Mucosa of stomach (tissue), 1 donor: ENCODE results near the gene C22orf39.
A peak's percentile ranks its signal among the peaks of the same experiment; 100 is the strongest.

ENCODE experiments used
- H3K27me3 ChIP-seq: one replicate; pipeline ENCODE4 v1.7.0; 2013; ENCODE audit warnings: mild to moderate bottlenecking, low read length; ENCODE audit not compliant: control insufficient read depth, insufficient read depth
- H3K36me3 ChIP-seq: one replicate; pipeline ENCODE4 v1.7.0; 2013; ENCODE audit warnings: low read length; ENCODE audit not compliant: control insufficient read depth, insufficient read depth
- H3K4me1 ChIP-seq: one replicate; pipeline ENCODE4 v1.7.0; 2013; ENCODE audit warnings: mild to moderate bottlenecking, low read length; ENCODE audit not compliant: control insufficient read depth, insufficient read depth
- H3K4me3 ChIP-seq: one replicate; pipeline ENCODE4 v1.7.0; 2013; ENCODE audit warnings: low read length
- H3K9ac ChIP-seq: one replicate; pipeline ENCODE4 v1.7.0; 2013; ENCODE audit warnings: mild to moderate bottlenecking, low read length, moderate library complexity
- H3K9me3 ChIP-seq: one replicate; pipeline ENCODE4 v1.7.0; 2013; ENCODE audit warnings: mild to moderate bottlenecking, low read length, moderate library complexity; ENCODE audit not compliant: control insufficient read depth
- donor health status: Pancreatic carcinoma.

C22orf39 gene

DNA sequence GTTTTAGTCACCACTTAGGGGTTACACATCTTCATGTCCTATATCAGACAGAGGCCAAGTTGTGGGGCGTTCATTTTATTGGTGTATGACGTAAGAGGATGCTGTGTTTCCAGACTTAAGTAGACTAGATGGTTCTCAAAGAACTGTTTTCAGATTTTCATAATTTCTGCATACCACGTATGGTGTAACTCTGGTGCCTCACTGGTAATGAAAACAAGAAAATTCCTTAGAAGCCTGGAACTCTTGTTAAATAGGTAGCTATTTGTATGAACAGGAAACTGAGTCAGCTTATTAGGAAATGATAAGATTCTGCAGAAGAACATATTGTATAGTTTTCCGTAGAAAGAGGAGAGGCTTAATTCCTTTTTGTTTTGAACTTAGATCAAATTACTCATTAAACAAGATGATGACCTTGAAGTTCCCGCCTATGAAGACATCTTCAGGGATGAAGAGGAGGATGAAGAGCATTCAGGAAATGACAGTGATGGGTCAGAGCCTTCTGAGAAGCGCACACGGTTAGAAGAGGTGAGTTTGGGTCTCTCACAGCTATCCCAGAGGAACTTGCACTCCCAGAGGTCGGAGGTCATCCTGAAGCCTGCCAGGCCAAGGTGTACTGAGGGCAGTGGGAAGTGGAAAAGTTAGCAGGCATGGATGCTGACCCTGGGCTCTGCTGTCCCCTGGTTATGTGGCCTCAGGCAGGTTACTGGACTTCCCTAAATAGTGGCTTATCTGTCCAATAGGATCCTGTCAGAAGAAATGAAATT, 36.2 kb upstream of the C22orf39 start:
- Histone ChIP-seq H3K9ac (no peak overlapping the region), H3K9me3 (no peaks in the 10 kb centered on the region), H3K4me3 (no peak overlapping the region), H3K4me1 (no peaks in the 10 kb centered on the region), H3K36me3 (no peaks in the 10 kb centered on the region), H3K27me3 (no peaks in the 10 kb centered on the region)

DNA sequence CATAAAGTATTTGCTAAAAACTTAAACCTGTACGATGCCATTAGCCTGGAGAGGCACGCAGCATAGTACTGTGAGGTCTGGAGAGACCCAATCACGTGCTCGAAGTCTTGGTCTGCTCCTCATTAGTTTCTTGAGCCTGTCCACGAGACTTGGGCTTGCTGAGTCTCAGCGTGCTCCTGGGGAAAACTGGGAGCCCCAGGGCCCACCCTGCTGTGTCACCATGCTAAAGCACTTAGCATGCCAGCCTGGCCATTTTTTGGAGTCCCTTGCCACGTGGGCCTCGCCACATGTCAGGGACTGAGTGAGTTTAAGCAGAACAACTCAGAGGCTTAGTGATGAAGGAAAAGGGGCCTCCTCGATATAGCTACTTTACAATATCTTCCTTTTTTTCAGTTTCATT, 34.8 kb upstream of the C22orf39 start:
- no peaks in the 10 kb centered on the region for H3K9me3 ChIP-seq
- no peaks in the 10 kb centered on the region for H3K27me3 ChIP-seq
- H3K9ac ChIP-seq, result no peak overlapping the region
- H3K4me3 ChIP-seq, result no peak overlapping the region
- H3K36me3 ChIP-seq, result no peaks in the 10 kb centered on the region
- no peaks in the 10 kb centered on the region for H3K4me1 ChIP-seq

DNA sequence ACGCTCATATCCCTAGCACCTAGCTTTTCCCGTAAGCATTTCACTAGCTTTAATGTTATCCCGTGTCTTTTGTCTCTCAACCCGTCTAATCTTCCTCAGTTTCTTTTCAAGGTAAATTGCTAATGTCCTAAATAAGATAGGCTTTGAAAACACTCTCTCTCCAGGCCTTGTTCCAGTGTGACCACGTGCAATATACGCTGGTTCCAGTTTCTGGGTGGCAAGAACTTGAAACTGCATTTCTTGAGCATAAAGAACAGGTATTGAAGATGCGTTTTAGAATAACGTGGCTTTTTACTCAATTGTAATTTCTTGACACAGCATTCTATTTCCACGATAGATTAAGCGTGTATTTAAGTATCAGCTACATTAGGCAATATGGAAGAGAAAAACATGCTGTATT, 33.3 kb upstream of the C22orf39 start:
- Histone ChIP-seq H3K4me3 (no peak overlapping the region), H3K4me1 (no peaks in the 10 kb centered on the region), H3K36me3 (no peaks in the 10 kb centered on the region), H3K9ac (no peak overlapping the region), H3K27me3 (no peaks in the 10 kb centered on the region), H3K9me3 (no peaks in the 10 kb centered on the region)

DNA sequence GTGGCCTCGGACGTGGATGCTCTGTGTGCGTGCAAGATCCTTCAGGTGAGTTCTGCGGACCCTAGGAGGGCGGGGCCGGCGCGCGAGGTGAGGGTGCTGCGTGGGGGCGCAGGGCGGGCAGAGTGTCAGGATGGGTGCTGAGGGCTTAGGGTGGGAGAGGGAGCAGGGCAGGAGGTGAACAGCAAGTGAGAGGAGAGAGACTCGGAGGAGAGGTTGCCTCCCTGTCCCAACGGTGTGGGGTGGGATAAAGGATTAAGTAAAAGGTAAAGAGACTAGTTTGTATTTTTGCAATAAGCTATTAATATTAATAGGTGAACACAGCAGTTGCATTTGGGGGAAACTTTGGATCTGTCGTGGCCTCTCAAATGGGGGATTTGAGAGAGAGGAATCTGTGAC, 32.7 kb upstream of the C22orf39 start:
- no peaks in the 10 kb centered on the region for H3K27me3 ChIP-seq
- H3K4me1 ChIP-seq, result no peaks in the 10 kb centered on the region
- no peak overlapping the region for H3K4me3 ChIP-seq
- no peak overlapping the region for H3K9ac ChIP-seq
- H3K36me3 ChIP-seq, result no peaks in the 10 kb centered on the region
- no peaks in the 10 kb centered on the region for H3K9me3 ChIP-seq

DNA sequence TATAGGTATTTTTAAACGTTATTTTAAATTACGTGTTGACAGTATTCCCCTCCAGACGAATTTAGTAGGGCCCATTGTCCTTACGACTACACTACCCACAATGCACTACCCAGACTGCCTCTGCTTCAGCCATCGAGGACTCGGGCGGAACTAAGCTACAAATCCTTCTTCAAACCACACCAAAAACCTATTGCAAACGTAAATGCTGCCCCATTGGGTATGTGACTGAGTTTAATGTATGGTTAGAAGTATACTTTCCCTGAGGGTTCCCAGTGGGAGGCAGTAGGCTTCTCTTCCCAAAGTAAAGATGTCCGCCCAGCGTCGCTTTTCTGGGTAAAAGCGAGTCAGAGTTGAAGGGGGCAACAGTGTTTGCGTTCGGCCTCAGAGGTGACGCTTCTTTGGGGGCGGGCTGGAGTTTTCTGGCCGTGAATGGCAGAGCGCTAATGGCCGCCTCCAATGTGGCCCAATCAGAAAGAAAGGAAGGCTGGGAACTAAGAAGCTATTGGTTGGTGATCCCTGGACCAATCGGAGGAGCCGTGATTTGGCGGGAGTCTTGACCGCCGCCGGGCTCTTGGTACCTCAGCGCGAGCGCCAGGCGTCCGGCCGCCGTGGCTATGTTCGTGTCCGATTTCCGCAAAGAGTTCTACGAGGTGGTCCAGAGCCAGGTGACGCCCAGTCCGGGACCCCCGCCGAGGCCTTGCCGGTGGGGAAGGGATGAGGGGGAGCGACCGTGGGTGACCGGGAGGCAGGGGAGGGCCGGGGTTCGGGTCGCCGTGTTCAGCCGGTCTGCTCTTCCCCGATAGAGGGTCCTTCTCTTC, 32.1 kb upstream of the C22orf39 start, which contains the start of gene CDC45:
CDC45 (plus strand) TSS at position 566 of the 818 bp plus-strand sequence; CDS start at position 615, 49 bp downstream.
- H3K27me3 ChIP-seq, result no peaks in the 10 kb centered on the region
- peak within 1 kb of the TSS; percentile 80 for H3K4me3 ChIP-seq
- H3K9ac ChIP-seq, result peak within 1 kb of the TSS; percentile 77
- no peaks in the 10 kb centered on the region for H3K4me1 ChIP-seq
- no peaks in the 10 kb centered on the region for H3K36me3 ChIP-seq
- no peaks in the 10 kb centered on the region for H3K9me3 ChIP-seq

DNA sequence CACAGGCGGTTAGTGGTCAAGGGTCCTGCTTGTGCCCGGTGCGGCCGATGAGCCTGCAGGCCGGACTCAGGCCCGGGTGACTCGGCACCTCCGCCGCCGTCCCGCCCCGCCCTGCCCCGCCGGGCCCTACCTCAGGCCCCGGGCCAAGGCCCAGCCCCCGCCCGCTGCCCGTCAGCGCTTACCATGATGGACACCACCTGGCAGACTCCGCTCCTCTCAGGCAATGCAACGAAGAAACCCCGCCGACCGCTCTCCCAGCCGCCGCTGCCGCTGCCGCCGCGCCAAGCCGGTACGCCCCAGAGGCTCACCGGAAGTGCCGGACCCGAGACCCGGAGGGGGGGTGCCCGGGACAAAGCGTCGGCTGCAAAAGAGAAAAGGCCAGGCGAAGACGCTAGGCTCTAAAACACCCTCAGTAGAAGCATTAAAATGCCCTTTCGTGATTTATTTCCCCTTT, 31.4 kb upstream of the C22orf39 start, which contains the start of gene UFD1:
UFD1 (minus strand) TSS at position 293 of the 454 bp plus-strand sequence; CDS start at position 185, 108 bp downstream.
- peak within 1 kb of the TSS; percentile 77 for H3K9ac ChIP-seq
- no peaks in the 10 kb centered on the region for H3K9me3 ChIP-seq
- H3K36me3 ChIP-seq, result peaks cover under 1% of the 10 kb centered on the region
- no peaks in the 10 kb centered on the region for H3K27me3 ChIP-seq
- no peaks in the 10 kb centered on the region for H3K4me1 ChIP-seq
- peak within 1 kb of the TSS; percentile 80 for H3K4me3 ChIP-seq

DNA sequence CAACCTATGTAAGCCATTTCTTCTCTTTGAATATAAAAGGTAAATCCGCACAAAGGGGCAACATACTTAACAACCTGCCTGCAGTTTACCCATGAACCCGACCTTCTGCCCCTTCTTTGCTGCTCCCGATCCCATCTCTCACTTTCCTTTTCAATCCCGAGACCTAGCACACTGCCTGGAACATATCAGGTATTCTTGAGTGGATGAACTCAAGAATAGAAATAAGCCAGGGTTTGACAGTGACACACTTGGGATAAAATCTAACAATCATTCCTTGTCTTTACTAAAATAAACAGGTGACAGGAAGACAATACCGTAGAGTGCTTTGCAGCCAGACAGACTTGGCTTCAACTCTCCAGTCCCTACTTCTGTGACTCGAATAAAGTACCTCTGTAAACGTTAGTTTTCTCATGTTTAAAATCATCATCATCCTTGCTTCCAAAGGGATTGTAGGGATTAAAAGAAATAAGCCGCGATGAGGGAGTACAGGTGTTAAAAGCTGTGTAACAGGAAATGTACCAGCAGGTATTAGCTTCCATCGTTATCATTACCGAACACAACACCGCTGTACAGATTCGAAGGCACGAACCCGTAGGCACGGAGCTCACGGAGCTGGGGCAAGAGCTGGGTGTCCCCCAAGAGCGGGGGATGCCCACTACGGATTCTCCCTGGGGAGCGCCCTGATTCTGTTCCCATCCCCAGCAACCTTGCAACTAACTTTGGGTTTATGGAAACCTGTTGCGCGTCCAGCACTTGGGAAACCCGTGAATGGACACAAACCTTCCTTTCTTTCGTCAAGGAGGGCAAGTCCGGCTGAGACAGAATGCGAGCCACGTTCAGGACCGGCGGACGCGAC, 30.8 kb upstream of the C22orf39 start:
- H3K4me3 ChIP-seq, result peak overlapping the region; percentile 80
- H3K9ac ChIP-seq, result peak overlapping the region; percentile 77
- H3K4me1 ChIP-seq, result no peaks in the 10 kb centered on the region
- H3K27me3 ChIP-seq, result no peaks in the 10 kb centered on the region
- H3K9me3 ChIP-seq, result no peaks in the 10 kb centered on the region
- H3K36me3 ChIP-seq, result peaks cover 7% of the 10 kb centered on the region

DNA sequence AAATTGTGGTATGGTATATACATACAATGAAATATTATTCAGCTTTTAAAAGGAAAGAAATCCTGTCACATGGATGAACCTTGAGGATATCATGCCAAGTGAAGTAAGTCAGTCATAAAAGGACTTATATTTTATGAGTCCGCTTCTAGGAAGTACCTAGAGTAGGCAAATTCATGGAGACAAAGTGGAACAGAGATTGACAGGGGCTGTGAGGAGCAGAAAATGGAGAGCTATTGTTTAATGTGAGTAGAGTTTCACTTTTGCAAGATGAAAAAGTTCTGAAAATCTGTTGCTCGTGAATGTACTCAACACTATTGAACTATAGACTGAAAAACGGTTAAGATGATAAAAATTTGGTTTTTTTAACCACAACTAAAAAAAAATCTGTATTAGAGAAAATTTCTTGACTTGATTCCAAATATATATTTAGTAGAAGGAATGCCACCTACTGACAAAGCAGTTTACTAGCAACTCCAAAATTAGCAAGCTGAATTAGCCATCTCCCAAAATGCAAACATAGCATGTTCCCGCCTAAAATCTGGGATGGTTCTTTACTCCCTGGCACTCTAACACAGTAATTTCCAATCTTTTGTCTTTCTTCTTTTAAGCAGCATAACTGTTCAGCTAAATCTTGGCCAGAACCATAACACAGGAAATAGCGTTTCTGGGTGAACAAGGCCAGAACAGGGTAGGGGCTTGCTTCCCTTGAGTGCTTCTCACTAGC, 30.0 kb upstream of the C22orf39 start:
- H3K4me3 ChIP-seq, result peak overlapping the region; percentile 80
- no peaks in the 10 kb centered on the region for H3K9me3 ChIP-seq
- H3K4me1 ChIP-seq, result no peaks in the 10 kb centered on the region
- peaks cover 11% of the 10 kb centered on the region for H3K36me3 ChIP-seq
- peak overlapping the region; percentile 77 for H3K9ac ChIP-seq
- H3K27me3 ChIP-seq, result no peaks in the 10 kb centered on the region

DNA sequence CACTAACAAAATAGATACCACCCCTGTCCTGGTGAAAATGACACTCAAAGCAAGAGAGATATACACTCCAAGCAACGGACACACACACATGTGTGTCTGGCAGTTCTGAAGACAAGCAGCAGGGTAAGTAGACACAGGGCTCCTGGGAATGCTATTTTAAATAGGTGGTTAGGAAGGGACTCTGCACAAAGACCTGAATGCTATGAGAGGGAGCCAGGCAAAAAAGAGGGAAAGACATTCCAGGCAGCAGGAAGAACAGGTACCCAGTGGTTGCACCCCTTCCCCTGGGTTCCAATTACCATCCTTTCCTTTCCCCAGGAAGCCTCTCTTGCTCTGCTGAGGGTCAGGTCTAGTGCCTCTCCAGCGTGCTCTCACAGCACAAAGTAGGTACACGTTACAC, 28.5 kb upstream of the C22orf39 start:
- Histone ChIP-seq H3K36me3 (peaks cover 17% of the 10 kb centered on the region), H3K9ac (no peak overlapping the region), H3K4me1 (no peaks in the 10 kb centered on the region), H3K9me3 (no peaks in the 10 kb centered on the region), H3K4me3 (no peak overlapping the region), H3K27me3 (no peaks in the 10 kb centered on the region)

DNA sequence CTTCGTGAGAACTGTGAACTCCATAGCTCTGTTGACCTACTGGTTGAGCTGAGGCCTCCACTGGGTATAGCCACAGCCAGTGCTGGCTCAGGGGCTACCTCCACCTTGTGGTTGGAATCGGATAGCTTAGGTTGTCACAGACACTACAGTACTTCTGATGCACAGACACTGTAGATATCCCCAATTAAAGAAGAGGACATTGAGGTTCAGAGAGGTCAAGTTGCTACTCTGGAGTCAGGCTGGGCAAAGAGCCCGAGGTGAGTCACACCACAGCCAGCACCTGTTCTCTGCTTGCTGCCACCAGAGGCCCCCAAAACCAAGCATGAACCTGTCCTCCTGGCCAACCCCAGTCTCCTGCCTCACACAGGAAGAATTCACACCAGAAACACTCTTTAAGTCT, 26.1 kb upstream of the C22orf39 start:
- Histone ChIP-seq H3K4me1 (no peaks in the 10 kb centered on the region), H3K9me3 (no peaks in the 10 kb centered on the region), H3K9ac (no peak overlapping the region), H3K36me3 (peaks cover 30% of the 10 kb centered on the region), H3K27me3 (no peaks in the 10 kb centered on the region), H3K4me3 (no peak overlapping the region)

DNA sequence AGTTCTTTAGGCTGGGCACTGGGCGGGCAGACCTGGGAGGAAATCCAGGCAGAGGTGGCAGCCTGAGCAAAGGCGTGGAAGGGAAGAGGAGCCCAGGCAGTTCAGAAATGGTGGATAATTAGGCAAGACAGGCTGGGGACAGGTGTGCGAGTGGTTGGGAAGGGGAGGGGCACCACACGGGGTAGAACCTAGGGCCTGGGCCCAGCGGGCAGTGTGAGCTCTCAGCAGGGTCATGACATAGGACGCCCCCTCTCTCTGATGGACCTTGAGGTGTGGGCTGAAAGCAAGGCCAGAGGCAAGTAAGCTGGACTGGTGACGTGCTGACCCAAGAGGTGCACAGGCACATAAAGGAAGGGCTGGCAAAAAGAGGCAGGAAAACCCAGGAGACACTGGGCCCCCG, 24.7 kb upstream of the C22orf39 start:
- H3K4me3 ChIP-seq, result no peak overlapping the region

More for the DNA sequence above, 24.7 kb upstream of the C22orf39 start:
- Histone ChIP-seq H3K9me3 (no peaks in the 10 kb centered on the region), H3K27me3 (no peaks in the 10 kb centered on the region), H3K36me3 (peaks cover 41% of the 10 kb centered on the region), H3K9ac (no peak overlapping the region), H3K4me1 (no peaks in the 10 kb centered on the region)
